DMS53 treated with DMSO at 0.1 percent for 48 hours (cell line): ENCODE results near the gene NRCAM.

Experiments
- DNase-seq: peaks from one replicate; lab custom pipeline; 2025; ENCODE audit not compliant: unreplicated experiment; lab: John Stamatoyannopoulos, UW

NRCAM gene

DNA sequence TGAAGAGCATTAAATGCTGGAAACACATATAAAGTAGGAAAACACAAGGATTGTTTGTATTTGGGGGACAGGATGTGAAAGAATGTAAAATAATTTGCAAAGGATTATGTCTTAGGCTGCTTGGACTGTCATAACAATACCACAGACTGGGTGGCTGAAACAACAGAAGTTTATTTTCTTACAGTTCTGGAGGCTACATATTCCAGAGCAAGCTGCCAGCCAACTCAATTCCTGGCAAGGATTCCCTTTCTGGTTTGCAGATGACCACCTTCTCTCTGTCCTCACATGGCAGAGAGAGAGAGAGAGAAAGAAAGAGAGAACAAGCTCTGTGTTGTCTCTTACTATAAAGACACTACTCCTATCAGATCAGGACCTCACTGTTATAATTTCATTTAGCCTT is 317.3 kb downstream of the NRCAM start:
- DNase-seq: no peak

DNA sequence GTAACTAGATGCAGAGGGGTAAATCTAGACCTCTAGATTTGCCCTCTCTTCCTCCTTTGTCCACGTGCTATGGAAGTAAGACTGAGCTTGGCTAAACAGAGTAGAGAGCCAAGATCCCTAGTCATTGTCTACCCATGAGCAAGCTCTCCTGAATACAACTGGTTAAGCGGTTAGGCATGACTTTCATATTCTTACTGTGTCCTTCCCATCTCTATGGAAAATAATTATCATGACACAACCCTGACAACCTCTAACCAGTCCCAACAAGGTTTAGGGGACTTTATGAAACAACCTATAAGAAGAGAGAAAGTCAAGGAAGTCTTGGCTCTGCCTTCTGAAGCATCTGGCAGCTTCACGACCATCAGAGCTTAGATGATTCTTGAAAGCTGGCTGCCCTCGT is 318.2 kb downstream of the NRCAM start:
- no peak for DNase-seq

DNA sequence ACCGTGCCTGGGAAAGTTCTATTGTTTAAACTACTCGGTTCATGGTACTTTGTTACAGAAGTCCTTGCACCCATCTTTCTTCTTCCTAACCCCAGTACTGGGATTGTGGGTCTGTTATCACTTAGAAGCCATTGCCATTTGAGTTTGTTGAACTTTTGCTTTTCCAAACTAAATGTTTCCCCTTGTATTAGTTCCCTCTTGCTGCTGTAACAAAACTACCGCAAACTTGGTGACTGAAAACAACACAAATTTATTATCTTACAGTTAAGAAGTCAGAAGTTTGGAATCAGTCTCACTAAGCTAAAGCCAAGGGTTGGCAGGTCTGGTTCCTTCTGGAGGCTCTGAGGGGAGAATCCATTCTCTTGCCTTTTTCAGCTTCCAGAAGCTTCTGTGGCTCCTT is 319.2 kb downstream of the NRCAM start:
- DNase-seq: no peak

DNA sequence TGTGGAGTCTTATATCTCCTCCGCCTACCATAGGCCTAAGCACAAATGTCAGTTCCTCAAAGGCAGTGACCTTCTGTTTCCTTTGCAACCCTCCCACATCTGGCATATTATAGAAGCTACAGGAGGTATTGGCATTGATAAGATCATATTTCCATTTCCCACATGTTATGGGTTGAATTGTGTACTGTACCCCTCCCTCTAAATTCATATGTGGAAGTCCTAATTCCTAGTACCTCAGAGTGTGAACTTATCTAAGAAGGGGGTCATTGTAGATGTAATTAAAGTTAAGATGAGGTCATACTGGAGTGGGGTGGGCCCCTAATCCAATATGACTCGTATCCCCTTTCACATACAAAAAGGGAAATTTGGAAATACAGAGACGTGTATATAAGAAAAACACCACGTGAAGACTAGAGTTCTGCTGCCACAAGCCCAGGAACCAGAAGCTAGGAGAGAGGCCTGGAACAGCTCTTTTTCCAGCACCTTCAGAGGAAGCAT is 320.0 kb downstream of the NRCAM start:
- DNase-seq: no peak

DNA sequence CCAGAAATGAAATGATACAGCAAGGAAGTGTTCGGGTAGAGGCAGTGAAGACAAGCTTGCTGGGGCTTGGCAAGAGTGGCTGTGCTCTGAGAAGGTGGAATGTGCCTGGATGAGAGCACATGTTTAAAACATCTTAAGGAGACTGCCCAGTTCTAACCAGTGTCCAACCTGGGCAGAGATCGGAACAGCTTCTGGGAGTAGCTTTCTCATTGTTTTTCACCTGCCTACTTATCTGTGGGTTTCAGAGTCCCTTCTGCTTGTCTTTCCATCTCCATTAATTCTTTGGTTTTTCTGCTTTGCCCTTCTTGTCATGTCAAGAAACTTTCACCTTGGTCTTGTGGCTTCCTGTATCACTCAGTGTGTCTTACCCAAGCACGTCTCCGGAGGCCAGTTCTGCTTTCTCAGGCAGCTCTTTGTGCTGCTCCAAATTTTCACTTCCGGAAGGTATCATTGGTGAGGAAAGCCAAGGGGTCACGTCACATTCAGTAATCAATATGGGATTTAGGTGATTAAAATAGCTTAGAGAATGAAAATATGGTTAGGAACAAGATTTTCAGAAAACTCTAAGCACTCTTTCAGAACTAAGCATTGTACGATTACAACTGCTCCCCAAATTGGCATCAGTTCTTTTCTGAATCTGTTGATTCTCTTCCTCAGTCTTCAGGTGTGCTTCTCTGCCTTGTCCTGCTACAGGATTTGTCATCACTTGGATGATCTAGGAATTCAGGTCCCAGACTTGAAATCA is 320.6 kb downstream of the NRCAM start:
- no peak for DNase-seq

DNA sequence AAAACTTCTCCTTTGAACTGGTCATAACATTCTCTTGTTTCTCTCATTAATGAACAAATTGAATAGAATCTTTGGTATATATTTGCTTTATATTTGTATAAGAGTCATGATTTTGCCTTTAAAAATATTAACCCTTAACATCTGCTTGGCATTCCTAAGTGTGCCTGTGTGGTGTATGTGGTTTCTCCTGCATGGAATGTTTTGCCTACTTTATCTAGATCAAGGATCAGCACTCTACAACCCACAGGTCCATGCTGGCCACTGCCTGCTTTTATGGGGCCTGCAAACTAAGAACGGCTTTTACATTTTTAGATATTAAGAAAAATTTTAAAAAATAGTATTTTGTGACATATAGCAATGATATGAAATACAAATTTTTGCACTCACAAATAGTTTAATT is 321.8 kb downstream of the NRCAM start:
- DNase-seq: no peak

DNA sequence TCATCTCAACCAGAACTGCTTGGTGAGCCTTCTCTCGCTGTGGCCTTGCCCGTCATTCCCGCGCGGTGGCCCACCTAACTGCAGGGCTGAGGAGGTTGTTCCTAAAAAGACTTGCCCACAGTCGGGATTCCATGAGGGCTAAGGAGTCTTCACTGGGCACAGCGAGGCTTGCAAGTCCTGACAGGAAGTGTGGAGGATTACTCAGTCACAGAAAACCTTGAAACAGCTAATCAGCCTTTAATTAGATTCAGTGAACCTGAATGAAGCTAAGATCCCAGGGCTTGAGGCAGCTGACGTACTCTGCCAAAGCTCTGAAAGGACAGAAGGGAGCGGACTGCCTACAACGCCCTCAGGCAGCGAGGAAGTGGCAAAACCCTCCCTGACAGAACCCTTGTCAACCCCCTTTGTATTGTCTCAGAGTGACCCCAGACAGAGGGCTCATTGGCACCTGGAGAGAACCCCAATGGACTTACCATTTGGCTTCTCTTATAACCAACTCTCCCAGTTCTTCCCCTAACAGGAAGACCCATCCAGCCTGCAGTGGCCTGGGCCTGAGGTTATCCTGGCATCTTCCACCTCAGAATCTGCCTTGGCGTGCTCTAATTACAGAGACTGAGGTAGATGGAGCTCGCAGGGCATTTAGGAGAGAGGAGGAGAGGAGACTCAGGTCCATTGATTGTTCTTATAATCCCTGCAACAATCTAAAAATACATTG is 323.5 kb downstream of the NRCAM start:
- DNase-seq: no peak

DNA sequence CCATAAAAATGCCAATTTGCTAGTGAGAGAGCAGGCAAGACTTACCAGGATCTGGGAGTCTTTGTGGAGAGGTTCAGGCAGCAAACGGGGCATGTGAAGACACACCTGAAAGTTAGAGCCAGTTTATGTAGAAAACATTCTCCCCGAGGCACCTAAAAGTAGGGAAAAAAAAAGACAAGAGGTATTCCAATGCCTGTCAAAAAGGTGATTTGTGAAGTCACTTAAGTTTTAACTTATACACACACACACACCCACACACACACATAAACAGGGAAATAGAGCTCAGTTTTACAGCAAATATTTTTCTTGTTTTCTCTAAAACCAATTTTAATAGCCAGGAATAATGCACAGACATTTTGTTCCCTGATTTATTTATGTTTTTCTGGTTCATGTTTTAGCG is 326.0 kb downstream of the NRCAM start, which contains the start of gene LAMB4:
TSS of gene LAMB4 (minus strand) at position 101 of the 400 bp plus-strand sequence. CDS start 7,197 bp downstream, outside the sequence.
- no peak for DNase-seq

DNA sequence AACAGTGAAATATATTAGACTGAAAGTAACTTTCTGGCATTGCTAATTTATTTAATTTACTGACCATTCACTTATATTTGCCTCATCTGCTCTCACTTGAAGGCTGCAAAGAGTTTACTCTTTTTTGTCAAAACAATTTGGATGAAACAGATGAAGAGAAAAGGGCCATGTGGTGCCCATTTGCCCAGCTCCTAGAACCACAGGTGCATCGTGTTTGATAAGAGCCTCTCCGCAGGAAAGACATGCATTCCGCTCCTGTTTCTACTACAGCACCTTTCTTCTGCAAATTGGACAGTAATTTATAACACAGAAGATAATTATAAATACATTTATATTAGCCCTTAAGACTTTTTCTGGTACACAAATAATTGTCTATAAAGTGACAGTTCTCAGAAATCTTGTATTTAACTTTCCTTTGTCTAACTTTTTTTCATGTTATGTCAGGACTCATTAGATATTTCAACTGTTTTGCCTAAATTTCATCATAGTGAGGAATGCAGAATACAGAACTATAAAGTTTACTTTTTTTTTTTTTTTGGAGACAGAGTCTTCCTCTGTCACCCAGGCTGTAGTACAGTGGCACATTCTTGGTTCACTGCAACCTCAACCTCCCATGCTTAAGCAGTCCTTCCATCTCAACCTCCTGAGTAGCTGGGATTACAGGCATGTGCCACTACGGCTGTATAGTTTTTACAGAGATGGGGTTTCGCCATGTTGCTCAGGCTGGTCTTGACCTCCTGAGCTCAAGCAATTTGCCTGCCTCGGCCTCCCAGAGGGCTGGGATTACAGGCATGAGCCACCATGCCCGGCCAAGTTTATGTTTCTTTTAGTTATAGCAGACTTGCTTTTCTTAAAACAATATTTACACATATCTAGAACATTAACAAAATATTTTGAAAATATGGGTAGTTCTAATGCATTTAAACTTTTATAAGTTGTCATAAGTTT is 326.9 kb downstream of the NRCAM start:
- DNase-seq: no peak

DNA sequence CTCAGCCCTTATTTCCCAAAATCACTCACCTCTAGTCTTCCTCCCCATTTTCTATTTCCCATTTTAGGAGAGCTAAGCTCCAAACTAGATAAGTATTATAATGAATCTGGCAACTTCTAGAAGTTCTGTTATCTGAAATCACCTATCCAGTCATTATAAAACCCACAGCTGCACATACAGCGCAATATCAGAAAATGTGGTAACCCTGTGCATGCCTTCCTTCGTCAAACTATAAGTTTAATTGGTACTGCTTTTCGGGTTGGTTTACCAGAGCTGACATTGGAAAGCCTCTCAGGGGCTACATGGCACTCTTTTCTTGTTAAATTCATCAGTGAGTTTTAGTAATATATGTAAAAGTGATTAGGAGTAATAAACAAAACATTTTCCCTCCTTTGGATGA is 327.7 kb downstream of the NRCAM start:
- no peak for DNase-seq

DNA sequence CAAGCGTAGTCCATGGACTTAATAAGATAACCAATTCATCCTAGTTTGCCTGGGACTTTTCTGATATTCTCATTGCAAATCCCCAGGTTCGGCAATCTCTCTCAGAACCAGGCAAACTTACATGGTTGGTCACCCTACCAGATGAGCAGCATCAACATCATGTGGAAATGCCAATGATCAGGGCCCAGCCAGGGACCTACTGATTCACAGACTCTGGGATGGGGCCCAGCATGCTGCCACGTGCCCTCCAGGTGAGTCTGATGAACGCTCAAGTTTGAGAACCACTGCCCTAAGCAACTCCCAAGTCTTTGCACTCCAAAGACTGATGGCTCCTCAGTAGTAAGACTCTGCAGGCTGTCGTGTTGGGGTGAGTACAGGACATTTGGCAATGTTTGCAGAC is 328.8 kb downstream of the NRCAM start:
- DNase-seq: no peak

DNA sequence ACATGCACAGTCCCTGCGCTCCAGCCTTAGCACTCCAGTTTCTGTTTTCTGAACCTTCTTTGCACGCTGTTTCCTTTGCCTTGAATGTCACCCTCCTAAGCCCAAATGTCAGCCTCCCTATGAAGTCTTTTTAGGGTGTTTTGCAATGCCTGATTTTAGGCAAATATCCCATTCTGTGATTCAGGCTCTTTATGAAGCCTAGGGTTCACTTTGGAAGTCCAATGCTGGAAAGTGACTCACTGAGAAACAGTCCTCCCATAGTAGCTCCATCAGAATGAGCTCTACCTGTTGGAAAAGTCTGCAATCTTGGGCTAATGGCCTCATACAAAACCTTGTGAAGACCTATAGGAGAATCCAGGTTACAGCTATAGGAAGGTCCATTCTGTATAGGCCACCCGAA is 331.4 kb downstream of the NRCAM start:
- no peak for DNase-seq

DNA sequence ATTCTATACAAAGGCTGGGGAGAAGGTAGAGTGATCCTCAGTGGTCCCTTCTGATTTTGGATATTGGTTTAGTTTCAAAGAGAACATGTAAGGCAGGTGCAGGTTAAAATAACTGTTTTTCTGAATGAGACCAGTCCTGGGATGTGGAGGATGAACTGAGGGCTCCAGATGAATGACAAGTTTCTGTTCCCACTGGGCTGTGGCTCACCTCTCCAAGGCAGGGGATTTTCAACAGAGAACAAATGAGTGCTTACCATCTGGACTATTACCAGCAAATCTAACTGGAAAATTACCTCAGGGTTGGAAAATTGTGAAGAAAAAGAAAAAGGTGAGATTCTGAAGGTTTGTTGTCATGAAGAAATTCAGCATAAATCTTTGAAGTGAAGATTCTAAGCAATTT is 334.1 kb downstream of the NRCAM start:
- no peak for DNase-seq

DNA sequence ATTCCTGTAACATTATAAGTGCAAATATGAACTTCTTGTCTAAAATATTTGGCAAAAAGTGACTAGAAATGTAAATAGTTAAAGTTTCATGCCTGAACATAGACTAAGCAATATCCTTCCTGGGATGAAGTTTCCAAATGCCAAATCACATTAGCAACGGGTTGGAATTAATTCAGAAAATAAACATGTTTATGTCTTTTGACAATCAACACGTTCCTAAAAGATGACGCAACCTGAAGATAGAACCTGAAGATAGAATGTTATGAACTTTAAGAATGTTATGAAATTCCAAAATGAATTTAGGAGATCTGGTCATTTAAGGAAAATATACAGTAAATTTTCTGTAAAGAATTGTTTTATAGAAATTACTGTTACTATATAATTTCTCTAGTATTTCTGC is 335.3 kb downstream of the NRCAM start:
- DNase-seq: no peak

DNA sequence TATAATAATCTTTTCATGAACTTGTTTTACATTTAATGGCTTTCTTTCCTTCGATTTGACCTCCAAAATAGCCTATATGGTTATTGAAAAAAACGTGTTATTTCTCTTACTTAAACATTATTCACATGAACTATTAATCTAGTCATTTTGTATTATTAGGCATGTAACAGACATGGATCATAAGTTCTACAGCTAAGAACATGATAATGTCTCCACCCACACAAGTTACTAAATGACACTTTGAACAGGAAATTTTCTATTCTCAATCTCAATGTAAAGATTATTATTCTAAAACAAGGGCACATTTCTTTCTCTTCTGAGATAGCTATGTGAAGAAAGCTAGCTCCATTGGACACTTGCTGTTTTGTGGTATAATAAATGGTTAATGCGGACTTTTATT is 336.0 kb downstream of the NRCAM start:
- DNase-seq: no peak

DNA sequence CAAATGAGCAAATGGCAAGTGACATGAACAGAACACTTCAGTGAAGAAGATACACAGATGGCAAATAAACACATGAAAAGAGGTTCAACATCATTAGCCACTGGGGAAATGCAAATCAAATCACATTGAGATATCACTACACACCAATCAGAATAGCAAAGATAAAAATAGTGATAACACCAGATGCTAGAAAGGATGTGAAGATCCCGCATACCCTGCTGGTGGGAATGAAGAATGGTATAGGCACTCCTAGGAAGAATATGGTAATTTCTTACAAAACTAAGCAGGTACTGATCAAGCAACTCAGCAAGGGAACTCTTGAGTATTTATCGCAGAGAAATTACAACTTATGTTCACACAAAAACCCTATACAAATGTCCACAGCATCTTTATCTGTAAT is 337.3 kb downstream of the NRCAM start:
- no peak for DNase-seq

DNA sequence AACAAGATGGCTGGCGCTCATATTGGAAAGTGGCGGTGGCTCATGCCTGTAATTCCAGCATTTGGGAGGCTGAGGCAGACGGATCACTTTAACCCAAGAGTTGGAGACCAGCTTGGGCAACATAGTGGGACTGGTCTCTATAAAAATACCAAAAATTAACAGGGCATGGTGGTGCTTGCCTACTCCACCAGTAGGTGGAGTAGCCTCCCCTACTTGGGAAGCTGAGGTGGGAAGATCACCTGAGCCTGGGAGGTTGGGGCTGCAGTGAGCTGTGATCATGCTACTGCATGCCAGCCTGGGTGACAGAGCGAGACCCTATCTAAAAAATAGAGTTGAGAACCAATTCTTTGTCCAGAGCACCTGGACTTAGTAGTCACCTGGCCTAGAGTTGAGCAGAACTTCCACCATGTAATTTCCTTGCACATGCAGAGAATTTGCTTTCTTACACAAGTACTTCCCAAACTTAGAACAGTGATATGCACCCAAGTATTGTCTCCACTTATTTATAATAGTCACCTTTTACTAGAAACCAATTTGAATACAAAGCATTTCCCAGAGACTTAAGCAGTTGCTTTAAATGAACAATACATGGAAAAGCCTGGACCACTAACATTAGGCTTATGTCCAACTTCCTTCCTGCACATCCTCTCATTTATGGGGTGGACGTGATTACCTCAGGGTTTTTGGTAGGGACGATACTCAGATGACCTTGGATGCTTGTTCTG is 342.0 kb downstream of the NRCAM start:
- DNase-seq: peak; percentile 11

DNA sequence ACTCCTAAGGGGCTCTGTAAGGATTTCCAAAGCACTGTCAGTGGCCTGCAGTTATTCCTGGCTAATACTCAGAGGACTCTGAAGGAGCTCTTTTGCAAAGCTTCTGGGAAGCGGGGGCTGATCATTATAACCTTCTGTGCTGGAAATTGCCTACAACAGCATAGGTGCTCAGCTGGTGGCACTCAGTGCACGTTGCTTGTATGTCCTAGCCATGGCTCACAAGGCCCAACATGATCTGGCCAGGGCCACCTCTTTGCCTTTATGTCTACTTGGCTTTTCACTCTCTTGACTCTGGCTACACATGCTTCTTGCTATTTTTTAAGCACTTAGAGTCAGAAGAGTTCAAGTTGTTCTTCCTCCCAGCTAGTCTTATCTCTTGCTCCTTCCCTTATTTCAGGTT is 343.6 kb downstream of the NRCAM start:
- no peak for DNase-seq

DNA sequence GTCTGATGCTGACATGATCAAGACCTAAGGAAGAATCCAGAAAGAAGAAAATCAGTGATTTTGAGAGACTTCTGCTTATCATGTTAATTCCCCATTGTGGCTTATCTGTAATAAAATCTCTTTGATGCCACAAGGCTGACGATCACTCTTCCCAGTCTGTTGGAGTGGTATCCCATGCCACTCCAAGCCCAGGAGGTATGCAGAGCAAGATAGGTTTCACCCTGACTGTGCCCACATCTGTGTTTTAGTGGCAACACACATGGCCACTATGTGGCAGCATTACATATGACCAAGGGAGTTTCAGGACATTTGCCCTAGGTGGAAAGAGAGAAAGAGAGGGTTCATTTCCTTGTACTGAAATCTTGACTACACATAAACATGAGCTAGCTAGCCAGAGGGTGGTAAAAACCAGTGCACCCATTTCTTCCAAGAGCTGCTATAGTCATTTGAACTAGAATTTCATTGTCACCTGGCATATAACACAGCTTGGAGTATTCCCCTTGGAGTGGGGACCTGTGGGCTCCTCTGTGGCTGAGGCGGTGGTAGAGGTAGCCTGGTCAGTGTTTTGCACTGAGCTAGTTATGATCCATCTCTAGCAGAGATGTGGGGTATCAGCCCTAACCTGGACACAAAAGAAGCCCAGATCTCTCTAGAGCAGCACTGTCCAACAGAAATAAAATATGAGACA is 346.9 kb downstream of the NRCAM start:
- DNase-seq: peak; percentile 70

DNA sequence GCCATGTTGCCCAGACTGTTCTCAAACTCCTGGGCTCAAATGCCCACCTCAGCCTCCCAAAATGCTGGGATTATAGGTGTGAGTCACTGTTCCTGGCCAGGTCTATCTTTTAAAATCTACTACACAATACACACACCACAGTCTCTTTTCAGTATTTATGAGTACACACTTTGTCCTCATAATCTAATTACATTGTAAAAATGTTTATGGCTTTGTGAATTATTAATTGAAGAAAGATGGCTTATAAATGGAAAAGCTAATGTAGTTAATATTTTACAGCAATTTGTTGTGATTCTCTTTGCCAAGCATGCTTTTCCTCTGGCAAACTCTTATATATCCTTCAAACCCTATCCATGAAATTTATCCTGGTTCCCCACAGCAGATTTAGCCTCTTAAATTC is 348.1 kb downstream of the NRCAM start:
- no peak for DNase-seq
